Smooth muscle cell (in vitro differentiated cells): Measurements from ENCODE around the gene MALAT1. TPM values are rescaled to one million over a fixed set of nuclear protein-coding genes. Genes with fewer than 3 reads are reported as not detected.

ENCODE experiments used
- DNase-seq: peaks from one replicate; lab custom pipeline; 2025; ENCODE audit not compliant: unreplicated experiment; lab: John Stamatoyannopoulos, UW
- H2AFZ ChIP-seq: fragments of 200-600 bp; sonication (generic); 2 replicates; pipeline ENCODE4 v1.6.0; 2016; ENCODE audit warnings: antibody characterized with exemption, low read depth, mild to moderate bottlenecking
- H3F3A ChIP-seq: fragments of 200-600 bp; sonication (generic); 2 replicates; pipeline ENCODE4 v1.6.0; 2017; ENCODE audit warnings: antibody characterized with exemption, low read depth
- H3K27ac ChIP-seq: fragments of 200-600 bp; sonication (generic); 2 replicates; pipeline ENCODE4 v1.5.1; 2016; ENCODE audit warnings: low read depth, mild to moderate bottlenecking
- H3K27me3 ChIP-seq: fragments of 200-600 bp; sonication (generic); 2 replicates; pipeline ENCODE4 v1.6.1; 2016; ENCODE audit warnings: low read depth, mild to moderate bottlenecking
- H3K36me3 ChIP-seq: fragments of 200-600 bp; sonication (generic); 2 replicates; pipeline ENCODE4 v1.5.1; 2016; ENCODE audit warnings: low read depth
- H3K4me1 ChIP-seq: fragments of 200-600 bp; sonication (generic); 2 replicates; pipeline ENCODE4 v1.5.1; 2016; ENCODE audit warnings: low read depth
- H3K4me2 ChIP-seq: fragments of 200-600 bp; sonication (generic); 2 replicates; pipeline ENCODE4 v1.6.0; 2016; ENCODE audit warnings: mild to moderate bottlenecking
- H3K4me3 ChIP-seq: fragments of 200-600 bp; sonication (generic); 2 replicates; pipeline ENCODE4 v1.5.1; 2016; ENCODE audit warnings: mild to moderate bottlenecking
- H3K79me2 ChIP-seq: fragments of 200-600 bp; sonication (generic); 2 replicates; pipeline ENCODE4 v1.6.0; 2016; ENCODE audit warnings: low read depth, mild to moderate bottlenecking
- H3K9ac ChIP-seq: fragments of 200-600 bp; sonication (generic); 2 replicates; pipeline ENCODE4 v1.6.0; 2016; ENCODE audit warnings: low read depth
- H3K9me3 ChIP-seq: fragments of 200-600 bp; sonication (generic); replicated peaks from 2 replicates; pipeline ENCODE4 v1.5.1; 2016; ENCODE audit warnings: low read depth
- H4K20me1 ChIP-seq: fragments of 200-600 bp; sonication (generic); 2 replicates; pipeline ENCODE4 v1.6.0; 2016; ENCODE audit warnings: low read depth
- WGBS: methylation state at CpG from one replicate; pipeline ENCODE4 v1.1.7; 2016; ENCODE audit warnings: low lambda C conversion rate; 5-methylcytosine and 5-hydroxymethylcytosine counted together
- polyA plus RNA-seq: library from polyadenylated mRNA; unstranded; fragments of >200 nt; fragmentation: Nextera tagmentation; extraction: Ambion mirVana; gene quantifications from 2 replicates; pipeline ENCODE4 v1.2.1, GENCODE V29; 2016
- total RNA-seq: library from RNA; depleted of rRNA; stranded (reverse); fragments of >200 nt; gene quantifications from 2 replicates; pipeline ENCODE4 v1.2.3, GENCODE V29; 2014
- TF ChIP-seq, protein P1 (sequence below): fragments of 200-600 bp; sonication (generic); IDR thresholded peaks from 2 replicates; pipeline ENCODE4 v1.5.1; 2017; ENCODE audit warnings: borderline replicate concordance, mild to moderate bottlenecking, antibody characterized with exemption; ENCODE audit not compliant: insufficient read depth, poor library complexity, severe bottlenecking

Gene MALAT1
- total and polyA plus RNA-seq, 2 experiments from 2014 or later = 6,158 to 7,386 TPM

DNA sequence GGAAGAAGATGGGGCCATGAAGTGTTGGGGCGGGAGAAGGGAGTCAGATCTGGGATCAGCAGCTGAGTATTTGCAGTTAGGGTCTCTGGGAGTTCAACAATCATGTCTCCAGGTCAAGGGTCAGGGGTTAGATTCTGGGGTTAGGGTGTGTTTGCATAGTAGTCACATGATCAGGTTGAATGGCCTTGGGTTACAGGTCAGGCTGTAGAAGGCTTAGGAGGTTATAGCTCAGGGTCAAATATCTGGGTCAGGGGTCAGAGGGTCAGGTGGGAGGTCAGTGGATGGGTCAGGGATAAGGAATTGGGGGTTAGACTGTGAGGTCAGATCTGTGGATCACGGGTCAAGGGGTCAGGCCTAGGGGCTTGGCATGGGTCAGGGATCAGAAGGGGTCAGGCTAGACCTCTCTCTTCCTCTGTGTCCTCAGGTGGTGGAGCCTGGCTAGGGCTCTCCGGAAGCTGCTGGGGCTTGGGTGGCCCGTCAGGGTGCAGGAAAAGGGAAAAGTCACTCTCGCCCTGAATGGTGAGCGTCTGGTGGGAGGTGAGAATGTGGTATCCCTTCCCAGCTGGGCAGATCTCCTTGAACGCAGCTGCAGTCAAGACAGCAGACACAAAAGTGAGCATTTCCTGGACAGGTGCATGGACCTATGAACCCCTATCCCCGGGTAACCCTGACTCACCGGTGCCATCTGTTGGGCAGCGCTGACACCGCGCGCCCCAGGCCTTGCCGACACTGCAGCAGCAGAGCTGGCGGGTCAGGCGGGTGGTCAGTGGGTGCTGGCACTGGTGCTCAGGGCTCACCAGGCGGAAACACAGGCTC lies 52.9 kb downstream of the MALAT1 start:
- Histone ChIP-seq H3F3A (peaks cover 4% of the 10 kb centered on the region), H3K9me3 (no peaks in the 10 kb centered on the region), H3K36me3 (no peaks in the 10 kb centered on the region), H3K27ac (no peak overlapping the region), H3K4me2 (no peak overlapping the region), H4K20me1 (peaks cover 10% of the 10 kb centered on the region), H3K4me1 (peaks cover under 1% of the 10 kb centered on the region), H2AFZ (no peak overlapping the region), H3K27me3 (no peaks in the 10 kb centered on the region), H3K9ac (no peak overlapping the region), H3K79me2 (peaks cover 5% of the 10 kb centered on the region), H3K4me3 (no peak overlapping the region)
- 73% methylated on average over 17 of the region's 17 CpGs for WGBS
- DNase-seq = no peak
- TF ChIP-seq, protein P1, sequence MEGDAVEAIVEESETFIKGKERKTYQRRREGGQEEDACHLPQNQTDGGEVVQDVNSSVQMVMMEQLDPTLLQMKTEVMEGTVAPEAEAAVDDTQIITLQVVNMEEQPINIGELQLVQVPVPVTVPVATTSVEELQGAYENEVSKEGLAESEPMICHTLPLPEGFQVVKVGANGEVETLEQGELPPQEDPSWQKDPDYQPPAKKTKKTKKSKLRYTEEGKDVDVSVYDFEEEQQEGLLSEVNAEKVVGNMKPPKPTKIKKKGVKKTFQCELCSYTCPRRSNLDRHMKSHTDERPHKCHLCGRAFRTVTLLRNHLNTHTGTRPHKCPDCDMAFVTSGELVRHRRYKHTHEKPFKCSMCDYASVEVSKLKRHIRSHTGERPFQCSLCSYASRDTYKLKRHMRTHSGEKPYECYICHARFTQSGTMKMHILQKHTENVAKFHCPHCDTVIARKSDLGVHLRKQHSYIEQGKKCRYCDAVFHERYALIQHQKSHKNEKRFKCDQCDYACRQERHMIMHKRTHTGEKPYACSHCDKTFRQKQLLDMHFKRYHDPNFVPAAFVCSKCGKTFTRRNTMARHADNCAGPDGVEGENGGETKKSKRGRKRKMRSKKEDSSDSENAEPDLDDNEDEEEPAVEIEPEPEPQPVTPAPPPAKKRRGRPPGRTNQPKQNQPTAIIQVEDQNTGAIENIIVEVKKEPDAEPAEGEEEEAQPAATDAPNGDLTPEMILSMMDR = peak; percentile 32

DNA sequence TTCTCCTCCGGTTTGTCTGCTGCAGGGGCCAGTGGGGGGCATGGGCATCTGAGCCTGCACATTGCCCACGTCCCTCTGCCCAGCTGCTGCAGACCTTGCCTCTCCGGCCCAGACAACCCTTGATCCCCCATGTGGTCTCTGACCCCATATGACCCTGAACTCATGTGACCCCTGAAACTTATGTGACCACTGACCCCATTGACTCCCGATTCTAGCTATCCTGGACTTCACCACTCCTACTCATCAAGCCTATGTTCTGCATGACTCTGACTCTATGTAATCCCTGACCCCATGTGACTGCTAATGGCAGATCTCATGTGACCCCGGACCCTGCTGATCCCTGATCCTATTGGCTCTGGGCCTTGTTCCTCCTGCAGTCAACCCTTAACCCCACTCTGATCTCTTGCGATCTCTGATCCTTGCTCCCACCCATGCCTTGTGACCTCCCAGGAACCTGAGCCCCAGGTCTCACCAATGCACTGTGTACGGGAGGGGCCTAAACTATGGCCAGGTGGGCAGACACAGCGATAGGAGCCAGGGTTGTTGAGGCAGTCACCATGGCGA lies 53.6 kb downstream of the MALAT1 start:
- Histone ChIP-seq H3K79me2 (peaks cover 5% of the 10 kb centered on the region), H3K36me3 (no peaks in the 10 kb centered on the region), H3K27ac (no peak overlapping the region), H3K4me3 (no peak overlapping the region), H3F3A (peaks cover 9% of the 10 kb centered on the region), H3K9ac (no peak overlapping the region), H3K4me2 (no peak overlapping the region), H4K20me1 (peaks cover 10% of the 10 kb centered on the region), H3K9me3 (no peaks in the 10 kb centered on the region), H2AFZ (no peak overlapping the region), H3K27me3 (no peaks in the 10 kb centered on the region), H3K4me1 (peaks cover 7% of the 10 kb centered on the region)
- TF ChIP-seq, protein P1 = no peak
- 95% methylated on average over 9 of the region's 9 CpGs for WGBS
- DNase-seq = no peak

DNA sequence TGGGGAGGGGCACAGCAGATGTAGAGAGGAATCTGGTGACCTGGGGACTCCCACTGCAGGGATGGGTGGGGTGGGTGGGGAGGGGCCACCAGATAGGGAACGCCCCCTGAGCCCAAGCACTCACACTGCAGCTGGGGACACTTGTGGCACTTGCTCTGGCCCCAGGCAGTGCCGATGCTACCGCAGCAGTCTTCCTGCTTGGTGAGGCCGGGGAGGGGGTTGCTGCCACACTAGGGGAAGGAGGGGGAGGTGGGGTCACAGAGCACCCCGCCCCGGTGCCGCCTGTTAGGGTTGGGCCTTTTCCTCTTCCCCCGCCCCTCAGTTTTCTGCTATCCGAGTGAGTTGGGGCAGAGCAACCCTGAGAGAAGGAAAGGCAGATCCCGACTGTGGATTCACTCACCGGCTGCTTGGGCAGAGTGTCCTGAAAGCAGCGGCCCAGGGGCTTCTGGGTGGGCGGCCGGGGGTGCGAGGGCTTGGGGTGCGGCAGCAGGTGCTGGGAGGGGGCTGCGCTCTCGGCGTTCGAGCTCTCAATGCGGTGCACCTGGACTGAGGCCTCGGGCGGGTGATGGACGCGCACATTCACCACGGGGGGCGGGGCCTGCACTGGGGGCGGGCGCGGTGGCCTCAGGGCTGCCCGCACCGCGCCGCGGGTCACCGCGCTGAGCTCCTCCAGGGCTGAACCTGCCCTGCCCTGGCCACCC lies 54.6 kb downstream of the MALAT1 start:
- H3F3A ChIP-seq = peaks cover 10% of the 10 kb centered on the region
- H3K36me3 ChIP-seq = no peaks in the 10 kb centered on the region
- H2AFZ ChIP-seq = no peak overlapping the region
- no peak overlapping the region for H3K27ac ChIP-seq
- H3K4me1 ChIP-seq = peaks cover 8% of the 10 kb centered on the region
- H3K79me2 ChIP-seq = peaks cover 5% of the 10 kb centered on the region
- TF ChIP-seq, protein P1 = no peak
- no peaks in the 10 kb centered on the region for H3K9me3 ChIP-seq
- no peak overlapping the region for H3K4me3 ChIP-seq
- no peak overlapping the region for H3K9ac ChIP-seq
- DNase-seq = no peak
- peaks cover 10% of the 10 kb centered on the region for H4K20me1 ChIP-seq
- 38% methylated on average over 15 of the region's 37 CpGs for WGBS
- H3K27me3 ChIP-seq = no peaks in the 10 kb centered on the region
- H3K4me2 ChIP-seq = no peak overlapping the region
